ENCODE results near the gene ATP12A. TPM values are rescaled to one million over a fixed set of nuclear protein-coding genes. Genes with fewer than 3 reads are reported as not detected.
A peak's percentile ranks its signal among the peaks of the same experiment; 100 is the strongest.

Gene ATP12A
- total RNA-seq, 2 donors from 2014 or later, result not detected

DNA sequence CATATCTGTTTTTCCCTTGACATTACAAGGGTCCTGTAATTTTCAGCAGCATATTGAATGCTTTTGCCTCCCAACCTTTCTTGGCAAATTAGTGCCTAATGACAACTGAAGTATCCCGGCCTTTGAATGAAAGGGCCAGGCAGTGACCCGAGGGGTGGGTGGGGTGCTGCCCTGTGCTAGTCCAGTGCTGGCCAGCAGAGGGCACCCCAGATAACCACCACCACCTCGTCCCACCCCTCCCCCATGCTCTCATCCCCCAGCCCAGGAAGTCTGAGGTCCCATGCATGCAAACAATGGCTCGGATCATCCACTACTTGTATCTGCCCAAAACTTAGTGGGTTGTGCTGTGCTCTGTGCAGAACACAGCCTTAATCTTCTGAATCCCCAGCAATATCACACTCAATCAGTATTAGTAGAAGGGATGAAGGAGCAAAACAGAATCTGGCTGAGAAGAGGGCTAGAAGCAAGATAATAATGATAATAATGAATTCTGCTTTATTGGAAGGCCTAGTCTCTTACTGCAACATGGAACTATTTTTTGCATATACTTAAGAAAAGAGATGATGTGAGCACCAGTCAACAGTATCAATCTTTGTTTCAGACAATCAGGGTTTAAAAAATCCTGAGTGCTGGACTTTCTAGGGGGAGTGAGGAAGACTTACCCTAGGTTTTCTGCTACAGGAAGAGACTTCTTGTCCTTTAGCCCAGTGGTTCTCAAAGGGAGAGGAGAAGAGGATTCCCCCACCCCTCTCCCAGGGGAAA is 3.8 kb downstream of the ATP12A start:
- ATAC-seq (peak; percentile 80 to 84), DNase-seq (peak; percentile 60)
- intact Hi-C loops (cut with DNase I), result no loop called here

DNA sequence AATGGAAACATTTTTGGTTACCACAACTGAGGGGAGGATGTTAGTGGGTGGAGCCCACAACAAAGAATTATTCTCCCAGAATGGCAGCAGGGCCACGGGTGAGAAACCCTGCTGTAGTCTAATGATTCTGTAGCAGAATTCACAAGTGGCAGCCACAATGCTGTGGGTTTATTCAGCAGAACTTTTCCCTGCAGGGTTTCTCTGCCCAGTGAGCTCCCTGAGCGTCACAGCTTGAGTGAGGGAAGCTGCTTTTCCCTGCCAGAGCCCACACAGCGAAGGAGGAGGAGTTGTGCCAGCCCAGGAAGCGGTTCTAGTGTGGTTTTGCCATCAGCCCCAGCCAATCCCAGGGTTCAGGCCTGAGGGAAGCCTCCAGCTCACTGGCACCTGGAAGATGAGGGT is 4.4 kb downstream of the ATP12A start:
- DNase-seq (no peak), ATAC-seq (no peak)
- intact Hi-C loops (cut with DNase I), result no loop called here

DNA sequence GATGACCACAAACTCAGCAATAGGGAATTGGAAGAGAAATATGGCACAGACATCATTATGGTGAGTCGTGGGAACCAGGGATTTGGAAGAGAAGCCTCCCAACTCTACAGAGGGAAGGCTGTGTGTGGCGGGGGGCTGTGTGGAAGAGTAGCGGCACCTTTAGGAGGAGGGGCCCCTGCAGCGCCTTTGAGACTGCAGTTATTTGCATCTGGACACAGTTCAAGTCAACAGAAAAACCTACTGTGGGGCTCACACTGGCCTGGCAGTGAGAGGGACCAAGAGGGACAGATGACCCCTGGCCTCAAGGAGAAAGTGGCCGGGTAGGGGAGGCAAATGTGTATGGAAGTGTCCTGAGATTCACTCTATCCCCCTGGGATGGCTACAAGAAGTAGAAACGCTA is 5.1 kb downstream of the ATP12A start:
- ATAC-seq (no peak), DNase-seq (no peak)
- intact Hi-C loops (cut with DNase I), result no loop called here

DNA sequence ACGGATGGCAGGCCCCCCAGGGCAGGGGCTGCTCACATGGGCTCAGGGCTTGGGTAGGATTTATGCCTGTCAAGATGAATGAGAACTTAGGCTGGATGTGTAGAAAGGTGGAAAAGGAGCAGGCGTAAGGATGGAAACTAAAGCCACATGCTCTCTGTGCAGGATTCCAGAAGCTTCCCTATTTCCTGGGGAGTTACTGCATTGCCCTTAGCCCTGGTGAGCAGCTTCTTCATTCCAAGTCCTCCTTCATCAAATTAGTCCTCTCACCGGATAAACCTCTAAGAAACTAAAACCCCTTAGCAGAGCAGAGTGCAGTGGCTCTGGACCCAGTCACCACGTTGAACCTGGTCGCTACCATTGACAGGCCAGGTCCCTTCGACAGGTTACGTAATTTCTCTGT is 7.4 kb downstream of the ATP12A start:
- intact Hi-C loops (cut with DNase I), result no loop called here
- ATAC-seq, result no peak

DNA sequence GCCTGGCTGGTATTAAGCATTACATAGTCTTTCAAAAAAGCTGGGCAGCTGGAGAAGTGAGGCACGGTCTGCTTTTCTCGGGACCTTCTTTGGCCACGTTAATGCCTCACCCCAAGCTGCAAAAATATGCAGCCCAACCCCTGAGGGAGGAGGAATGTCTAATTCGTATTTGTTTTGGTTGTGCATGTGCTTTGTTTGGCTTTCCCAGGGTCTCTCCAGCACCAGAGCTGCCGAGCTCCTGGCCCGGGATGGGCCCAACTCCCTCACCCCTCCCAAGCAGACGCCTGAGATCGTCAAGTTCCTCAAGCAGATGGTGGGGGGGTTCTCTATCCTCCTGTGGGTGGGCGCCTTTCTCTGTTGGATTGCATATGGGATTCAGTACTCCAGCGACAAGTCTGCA is 7.9 kb downstream of the ATP12A start:
- intact Hi-C loops (cut with DNase I), result no loop called here
- no peak for DNase-seq
- ATAC-seq, result peak in 1 of 2 donors; percentile 28

More for the DNA sequence above, 7.4 kb downstream of the ATP12A start:
- no peak for DNase-seq

DNA sequence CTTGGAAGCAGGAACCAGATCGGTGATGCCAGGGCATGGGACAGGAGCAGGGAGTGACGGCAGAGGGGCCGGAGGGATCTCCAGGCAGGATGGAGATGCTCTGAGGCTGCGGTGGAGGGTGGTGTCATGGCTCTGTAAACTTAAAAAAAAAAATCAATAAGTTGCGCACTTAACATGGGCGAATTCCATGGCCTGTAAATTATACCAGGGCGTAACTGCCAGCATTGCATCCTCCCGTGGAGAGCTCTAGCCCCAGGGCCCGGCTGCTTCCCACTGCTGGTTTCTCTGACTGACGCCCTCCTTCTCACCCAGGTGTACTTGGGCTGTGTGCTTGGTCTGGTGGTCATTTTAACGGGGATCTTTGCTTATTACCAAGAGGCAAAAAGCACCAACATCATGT is 8.7 kb downstream of the ATP12A start:
- intact Hi-C loops (cut with DNase I), result no loop called here
- DNase-seq (no peak), ATAC-seq (no peak)

DNA sequence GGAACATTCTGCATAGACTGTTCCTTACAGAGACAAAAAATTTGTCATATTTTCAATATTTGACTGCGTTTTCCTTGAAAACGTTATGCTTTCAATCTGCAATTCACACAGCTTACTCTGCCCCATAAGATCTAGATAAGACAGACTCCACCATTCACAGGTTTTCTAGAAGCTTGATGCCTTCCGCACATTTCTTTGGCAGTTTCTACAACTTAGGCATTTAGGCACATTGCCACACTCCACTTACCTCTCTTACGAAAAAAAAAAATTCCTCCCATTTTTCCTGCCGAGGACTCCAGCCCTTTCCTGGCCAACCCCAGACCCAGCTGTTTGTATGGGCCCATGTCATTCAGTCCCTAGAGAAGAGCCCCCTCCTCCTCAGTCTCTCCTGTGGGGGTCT is 11.2 kb downstream of the ATP12A start:
- no peak for DNase-seq
- ATAC-seq, result no peak
- intact Hi-C loops (cut with DNase I), result loop anchor here (5.0 kb wide), 1 partner anchor 36 kb away; no protein-coding TSS in a partner anchor

DNA sequence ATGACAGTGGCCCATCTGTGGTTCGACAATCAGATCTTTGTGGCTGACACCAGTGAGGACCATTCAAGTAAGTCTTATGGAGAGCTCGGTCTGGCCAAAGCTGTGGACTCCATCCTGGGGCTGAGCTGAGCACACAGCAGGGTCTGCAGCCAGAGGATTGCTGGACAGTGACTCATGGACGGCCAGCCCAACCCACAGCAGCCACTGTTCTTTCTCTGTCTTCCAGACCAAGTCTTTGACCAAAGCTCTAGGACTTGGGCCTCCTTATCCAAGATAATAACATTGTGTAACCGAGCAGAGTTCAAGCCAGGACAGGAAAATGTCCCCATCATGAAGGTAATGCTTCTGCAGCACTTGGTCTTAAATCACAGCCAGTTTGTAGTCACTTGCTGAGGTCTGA is 12.4 kb downstream of the ATP12A start:
- peak; percentile 74 to 94 for ATAC-seq
- intact Hi-C loops (cut with DNase I), result loop anchor here (5.0 kb wide), 1 partner anchor 35 kb away; no protein-coding TSS in a partner anchor
- DNase-seq, result peak; percentile 47

DNA sequence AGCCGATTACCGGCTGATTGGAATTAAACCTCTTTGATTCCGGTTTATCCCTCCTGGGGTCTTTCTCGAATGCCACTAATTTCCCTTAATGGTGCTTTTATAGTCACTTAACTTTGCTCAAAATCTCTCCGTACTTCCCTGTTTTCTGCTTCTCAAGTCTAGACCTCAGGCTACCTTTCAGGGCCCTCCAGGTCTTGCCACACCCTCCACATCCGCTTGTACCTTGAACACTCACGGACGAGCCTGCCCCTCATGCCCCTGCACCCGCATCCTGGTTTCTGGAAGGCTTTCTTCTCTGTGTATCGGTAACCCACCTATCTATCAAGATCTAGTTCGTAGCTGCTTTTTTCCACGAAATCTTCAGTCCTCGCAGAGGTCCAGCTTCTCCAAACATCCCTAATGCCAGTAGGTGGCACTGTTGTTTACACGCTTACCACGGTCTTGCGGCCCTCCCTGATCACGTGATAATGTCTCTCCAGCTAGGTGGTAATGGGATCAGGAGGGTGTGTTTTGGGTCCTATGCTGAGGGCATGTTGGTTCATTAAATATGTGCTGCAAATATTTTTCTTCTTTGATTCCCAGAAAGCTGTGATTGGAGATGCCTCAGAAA is 13.8 kb downstream of the ATP12A start:
- intact Hi-C loops (cut with DNase I), result loop anchor here (5.0 kb wide), 1 partner anchor 33 kb away; no protein-coding TSS in a partner anchor
- DNase-seq (peak; percentile 34), ATAC-seq (peak; percentile 52 to 59)

DNA sequence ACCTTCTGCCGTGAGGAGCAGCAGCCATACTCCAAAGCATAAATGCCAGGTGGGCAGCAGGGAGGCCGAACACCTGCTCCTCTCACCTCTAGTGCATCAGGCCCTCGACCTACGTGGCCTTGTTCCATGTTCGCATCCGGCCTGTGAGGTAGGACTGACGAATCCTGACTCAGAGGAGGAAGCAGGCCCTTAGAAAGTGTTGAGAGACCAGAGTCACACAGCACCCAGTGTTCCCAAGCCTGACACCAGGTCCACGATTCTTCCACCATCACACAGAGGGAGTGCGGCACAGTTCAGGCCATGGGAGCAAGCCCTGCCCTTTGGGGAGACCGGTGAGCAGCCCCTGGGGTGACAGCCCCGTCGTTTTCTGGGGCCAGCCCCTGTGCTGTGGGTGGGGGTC is 14.7 kb downstream of the ATP12A start:
- ATAC-seq, result no peak
- DNase-seq, result no peak
- intact Hi-C loops (cut with DNase I), result loop anchor here (5.0 kb wide), 1 partner anchor 32 kb away; no protein-coding TSS in a partner anchor

DNA sequence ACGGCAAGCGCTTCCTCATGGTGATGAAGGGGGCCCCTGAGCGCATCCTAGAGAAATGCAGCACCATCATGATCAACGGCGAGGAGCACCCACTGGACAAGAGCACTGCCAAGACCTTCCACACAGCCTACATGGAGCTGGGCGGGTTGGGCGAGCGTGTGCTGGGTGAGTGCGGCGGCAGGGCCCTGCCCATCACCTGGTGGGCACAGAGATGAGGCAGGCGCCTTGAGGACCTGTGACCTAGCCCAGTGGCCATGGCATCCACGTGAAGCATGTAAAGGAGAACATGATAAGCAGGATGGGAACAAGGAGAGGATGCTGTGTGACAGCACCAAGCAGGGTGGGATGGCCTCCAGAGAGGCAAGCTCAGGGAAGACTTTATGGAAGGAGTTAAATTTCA is 18.5 kb downstream of the ATP12A start:
- intact Hi-C loops (cut with DNase I), result no loop called here
- DNase-seq (no peak), ATAC-seq (no peak)

DNA sequence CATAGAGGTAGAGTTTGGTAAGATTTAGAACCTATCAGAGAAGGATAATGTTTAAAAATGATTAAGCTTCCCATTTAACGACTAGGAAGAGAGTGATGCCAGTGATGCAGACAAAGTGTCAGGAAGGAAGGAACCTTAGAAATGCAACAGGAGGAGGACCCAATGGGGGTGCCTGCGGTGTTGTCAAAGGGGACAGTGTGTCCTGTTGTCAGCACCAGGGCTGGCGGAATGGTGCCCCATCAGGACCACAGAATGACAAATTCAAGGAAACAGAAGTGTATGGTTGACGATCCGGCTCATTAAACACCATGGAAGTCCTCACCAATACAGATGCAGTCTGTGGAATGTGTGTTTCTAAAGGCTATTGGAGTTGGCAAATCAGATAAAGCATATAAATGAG is 19.3 kb downstream of the ATP12A start:
- DNase-seq, result no peak
- intact Hi-C loops (cut with DNase I), result no loop called here
- ATAC-seq, result no peak

DNA sequence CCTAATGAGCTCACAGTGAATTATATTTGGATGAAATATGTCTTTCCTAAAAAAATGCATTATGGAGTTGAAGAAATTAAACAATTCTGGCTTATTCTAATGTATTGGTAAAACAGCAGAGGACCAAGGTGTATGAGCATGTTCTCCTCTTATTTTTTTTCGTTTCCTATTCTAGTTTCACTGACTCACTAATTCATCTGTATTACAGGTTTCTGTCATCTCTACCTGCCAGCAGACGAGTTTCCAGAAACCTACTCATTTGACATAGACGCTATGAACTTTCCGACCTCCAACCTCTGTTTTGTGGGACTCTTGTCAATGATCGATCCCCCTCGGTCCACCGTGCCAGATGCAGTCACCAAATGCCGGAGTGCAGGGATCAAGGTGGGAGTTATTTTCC is 20.3 kb downstream of the ATP12A start:
- no peak for ATAC-seq
- DNase-seq, result no peak
- intact Hi-C loops (cut with DNase I), result no loop called here

DNA sequence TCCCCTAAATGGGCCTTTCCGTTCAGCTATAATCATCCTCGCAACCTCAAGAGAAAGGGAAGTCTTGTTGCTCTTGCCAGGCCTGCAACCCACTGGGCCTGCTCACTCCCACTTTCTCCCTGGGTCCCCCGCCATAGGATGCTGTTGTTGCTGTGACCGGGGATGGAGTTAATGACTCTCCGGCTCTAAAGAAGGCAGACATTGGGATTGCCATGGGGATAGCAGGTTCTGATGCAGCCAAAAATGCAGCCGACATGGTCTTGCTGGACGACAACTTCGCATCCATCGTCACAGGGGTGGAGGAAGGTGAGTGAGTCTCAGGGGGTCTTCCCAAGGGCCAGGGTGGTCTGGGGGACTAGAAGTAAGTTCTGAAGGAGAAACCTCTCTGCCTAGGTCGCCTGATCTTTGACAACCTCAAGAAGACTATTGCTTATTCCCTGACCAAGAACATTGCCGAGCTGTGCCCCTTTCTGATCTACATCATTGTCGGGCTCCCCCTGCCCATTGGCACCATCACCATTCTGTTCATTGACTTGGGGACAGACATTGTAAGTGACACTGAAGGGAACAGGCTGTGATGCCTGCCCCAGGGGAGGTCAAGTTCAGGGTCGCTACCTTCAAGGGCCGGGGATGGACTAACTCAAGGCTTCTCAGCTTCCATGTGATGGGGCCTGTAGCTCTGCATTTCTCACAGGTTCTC is 26.8 kb downstream of the ATP12A start:
- DNase-seq (no peak), ATAC-seq (no peak)
- intact Hi-C loops (cut with DNase I), result no loop called here

DNA sequence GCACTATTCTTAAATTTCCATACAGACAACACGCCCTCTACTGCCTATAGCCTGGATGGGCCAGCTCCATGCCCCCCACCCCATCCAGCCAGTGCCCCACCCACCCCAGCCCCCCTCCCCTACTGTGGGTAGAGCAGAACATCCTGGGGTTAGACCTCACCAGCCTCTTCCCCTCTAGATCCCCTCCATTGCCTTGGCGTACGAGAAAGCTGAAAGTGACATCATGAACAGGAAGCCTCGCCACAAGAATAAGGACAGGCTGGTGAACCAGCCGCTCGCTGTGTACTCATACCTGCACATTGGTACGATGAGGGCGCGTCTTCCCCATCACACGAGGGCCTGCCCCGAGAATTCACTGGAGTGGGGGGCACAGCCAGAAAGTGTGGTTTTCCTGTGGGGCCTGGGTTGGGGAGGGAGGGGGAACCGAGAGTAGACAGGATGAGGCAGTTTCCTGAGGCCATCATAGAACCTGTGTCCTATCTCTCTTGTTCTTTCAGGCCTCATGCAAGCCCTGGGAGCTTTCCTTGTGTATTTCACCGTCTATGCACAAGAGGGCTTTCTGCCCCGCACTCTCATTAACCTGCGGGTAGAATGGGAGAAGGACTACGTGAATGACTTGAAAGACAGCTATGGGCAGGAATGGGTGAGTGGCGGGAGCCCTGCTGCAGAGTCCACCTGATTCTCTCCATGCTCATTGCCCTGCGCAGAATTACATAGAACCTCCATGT is 29.1 kb downstream of the ATP12A start:
- intact Hi-C loops (cut with DNase I), result no loop called here
- no peak for DNase-seq
- ATAC-seq, result peak in 1 of 2 donors; percentile 4

DNA sequence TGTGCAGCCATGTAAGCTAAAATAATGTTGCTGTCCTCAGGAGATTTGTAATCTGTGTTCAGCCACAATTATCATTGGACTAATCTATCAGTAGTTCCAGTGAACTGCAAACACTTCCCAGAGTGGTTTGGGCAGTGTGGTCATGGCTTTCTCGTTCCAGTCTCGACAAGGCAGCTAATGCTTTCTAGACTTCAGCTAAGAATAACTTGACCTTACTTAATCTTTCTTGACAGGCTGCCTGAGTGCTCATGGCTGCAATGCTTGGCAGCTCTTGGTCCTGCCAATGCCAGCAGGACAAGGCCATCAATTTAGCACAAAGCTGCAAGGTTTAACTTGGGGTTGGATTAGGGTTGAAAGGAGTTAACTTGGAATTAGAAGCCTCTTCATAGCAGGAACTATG is 32.8 kb downstream of the ATP12A start:
- DNase-seq, result peak; percentile 32
- intact Hi-C loops (cut with DNase I), result no loop called here
- peak; percentile 89 to 90 for ATAC-seq

DNA sequence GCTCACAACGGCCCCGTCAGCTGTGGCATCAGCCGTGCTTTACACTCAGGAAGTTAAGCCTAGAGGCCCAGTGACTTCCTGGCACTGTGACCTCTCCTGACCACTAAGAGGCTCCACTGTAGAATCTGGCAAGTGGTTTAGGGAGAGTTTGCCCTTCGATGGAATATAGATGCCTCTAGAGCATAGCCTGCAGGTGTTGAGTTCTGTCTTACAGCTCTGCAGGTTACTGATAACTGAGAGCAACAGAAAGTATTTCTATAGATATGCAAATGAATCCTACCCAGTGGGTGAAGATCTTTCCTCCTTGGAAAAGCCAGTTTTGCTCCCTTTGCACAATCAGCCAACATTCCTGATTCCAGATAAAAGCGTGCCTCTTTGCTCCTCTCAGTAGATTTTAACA is 35.8 kb downstream of the ATP12A start:
- DNase-seq (no peak), ATAC-seq (no peak)
- intact Hi-C loops (cut with DNase I), result no loop called here

DNA sequence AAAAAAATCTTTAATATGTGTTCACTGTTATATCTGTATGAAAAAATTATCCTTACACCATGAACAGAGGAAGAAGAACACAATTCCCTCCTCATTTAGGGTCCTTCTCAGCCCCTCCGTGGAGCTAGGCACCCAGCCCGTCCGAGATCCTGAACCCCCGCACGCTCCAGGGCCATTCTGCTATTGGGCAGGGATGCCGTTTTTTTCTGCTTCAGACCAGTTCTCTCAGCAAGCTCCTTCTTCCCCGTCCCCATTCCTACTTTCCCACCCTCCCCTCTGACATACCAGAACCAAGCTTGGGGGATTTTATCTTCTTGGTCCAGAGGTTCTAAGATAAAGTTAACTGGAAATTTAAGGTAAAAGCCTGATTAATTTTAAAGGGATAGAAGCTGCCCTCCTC is 36.2 kb downstream of the ATP12A start:
- intact Hi-C loops (cut with DNase I), result no loop called here

DNA sequence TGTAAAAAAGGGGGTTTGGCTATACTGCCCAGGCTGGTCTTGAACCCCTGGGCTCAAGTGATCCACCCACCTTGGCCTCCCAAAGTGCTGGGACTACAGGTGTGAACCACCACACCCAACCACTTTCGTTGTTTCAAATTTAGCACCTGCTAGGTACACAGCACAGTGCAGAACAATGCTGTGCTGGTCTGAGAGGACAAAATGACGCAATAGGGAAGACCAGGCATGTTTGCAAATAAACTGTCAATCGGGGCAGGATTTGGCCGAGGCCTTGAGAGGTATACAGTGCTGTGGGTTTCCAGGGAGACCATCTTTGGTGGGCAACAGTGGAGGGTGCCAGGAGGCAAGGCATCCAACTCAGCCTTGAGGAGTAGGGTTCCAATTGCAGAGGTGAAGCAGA is 37.0 kb downstream of the ATP12A start:
- DNase-seq (no peak), ATAC-seq (no peak)
- intact Hi-C loops (cut with DNase I), result no loop called here

More for the DNA sequence above, 36.2 kb downstream of the ATP12A start:
- ATAC-seq, result no peak
- DNase-seq, result no peak

Measured in left cardiac atrium (tissue), 4 donors.